ENCODE results near the gene EMX1.

Gene EMX1

DNA sequence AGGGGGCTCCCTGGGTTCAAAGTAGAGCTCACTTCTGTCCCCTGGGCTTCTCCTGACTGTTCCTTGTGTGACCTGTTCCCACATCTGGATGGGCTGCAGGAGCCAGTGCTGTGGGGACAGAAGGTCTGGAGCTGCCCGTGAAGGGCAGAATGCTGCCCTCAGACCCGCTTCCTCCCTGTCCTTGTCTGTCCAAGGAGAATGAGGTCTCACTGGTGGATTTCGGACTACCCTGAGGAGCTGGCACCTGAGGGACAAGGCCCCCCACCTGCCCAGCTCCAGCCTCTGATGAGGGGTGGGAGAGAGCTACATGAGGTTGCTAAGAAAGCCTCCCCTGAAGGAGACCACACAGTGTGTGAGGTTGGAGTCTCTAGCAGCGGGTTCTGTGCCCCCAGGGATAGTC lies 15.5 kb downstream of the EMX1 start:
- no peak overlapping the region for H3K4me3 ChIP-seq (ENCODE audit: low read length)
- TF ChIP-seq, protein P1, sequence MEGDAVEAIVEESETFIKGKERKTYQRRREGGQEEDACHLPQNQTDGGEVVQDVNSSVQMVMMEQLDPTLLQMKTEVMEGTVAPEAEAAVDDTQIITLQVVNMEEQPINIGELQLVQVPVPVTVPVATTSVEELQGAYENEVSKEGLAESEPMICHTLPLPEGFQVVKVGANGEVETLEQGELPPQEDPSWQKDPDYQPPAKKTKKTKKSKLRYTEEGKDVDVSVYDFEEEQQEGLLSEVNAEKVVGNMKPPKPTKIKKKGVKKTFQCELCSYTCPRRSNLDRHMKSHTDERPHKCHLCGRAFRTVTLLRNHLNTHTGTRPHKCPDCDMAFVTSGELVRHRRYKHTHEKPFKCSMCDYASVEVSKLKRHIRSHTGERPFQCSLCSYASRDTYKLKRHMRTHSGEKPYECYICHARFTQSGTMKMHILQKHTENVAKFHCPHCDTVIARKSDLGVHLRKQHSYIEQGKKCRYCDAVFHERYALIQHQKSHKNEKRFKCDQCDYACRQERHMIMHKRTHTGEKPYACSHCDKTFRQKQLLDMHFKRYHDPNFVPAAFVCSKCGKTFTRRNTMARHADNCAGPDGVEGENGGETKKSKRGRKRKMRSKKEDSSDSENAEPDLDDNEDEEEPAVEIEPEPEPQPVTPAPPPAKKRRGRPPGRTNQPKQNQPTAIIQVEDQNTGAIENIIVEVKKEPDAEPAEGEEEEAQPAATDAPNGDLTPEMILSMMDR (IDR thresholded peaks at IDR 0.05; ENCODE audit: insufficient read depth, low read depth, low read length, missing control alignments) = no peak
- DNase-seq (ENCODE audit: low read depth) = no peak

DNA sequence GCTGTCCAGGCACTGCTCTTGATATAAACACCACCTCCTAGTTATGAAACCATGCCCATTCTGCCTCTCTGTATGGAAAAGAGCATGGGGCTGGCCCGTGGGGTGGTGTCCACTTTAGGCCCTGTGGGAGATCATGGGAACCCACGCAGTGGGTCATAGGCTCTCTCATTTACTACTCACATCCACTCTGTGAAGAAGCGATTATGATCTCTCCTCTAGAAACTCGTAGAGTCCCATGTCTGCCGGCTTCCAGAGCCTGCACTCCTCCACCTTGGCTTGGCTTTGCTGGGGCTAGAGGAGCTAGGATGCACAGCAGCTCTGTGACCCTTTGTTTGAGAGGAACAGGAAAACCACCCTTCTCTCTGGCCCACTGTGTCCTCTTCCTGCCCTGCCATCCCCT lies 15.9 kb downstream of the EMX1 start:
- no peak overlapping the region for H3K4me3 ChIP-seq (ENCODE audit: low read length)
- no peak for DNase-seq (ENCODE audit: low read depth)
- TF ChIP-seq, protein P1 (IDR thresholded peaks at IDR 0.05; ENCODE audit: insufficient read depth, low read depth, low read length, missing control alignments) = no peak

DNA sequence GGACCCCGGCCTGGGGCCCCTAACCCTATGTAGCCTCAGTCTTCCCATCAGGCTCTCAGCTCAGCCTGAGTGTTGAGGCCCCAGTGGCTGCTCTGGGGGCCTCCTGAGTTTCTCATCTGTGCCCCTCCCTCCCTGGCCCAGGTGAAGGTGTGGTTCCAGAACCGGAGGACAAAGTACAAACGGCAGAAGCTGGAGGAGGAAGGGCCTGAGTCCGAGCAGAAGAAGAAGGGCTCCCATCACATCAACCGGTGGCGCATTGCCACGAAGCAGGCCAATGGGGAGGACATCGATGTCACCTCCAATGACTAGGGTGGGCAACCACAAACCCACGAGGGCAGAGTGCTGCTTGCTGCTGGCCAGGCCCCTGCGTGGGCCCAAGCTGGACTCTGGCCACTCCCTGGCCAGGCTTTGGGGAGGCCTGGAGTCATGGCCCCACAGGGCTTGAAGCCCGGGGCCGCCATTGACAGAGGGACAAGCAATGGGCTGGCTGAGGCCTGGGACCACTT lies 16.4 kb downstream of the EMX1 start:
- no peak for DNase-seq (ENCODE audit: low read depth)
- TF ChIP-seq, protein P1 (IDR thresholded peaks at IDR 0.05; ENCODE audit: insufficient read depth, low read depth, low read length, missing control alignments) = no peak
- no peak overlapping the region for H3K4me3 ChIP-seq (ENCODE audit: low read length)

DNA sequence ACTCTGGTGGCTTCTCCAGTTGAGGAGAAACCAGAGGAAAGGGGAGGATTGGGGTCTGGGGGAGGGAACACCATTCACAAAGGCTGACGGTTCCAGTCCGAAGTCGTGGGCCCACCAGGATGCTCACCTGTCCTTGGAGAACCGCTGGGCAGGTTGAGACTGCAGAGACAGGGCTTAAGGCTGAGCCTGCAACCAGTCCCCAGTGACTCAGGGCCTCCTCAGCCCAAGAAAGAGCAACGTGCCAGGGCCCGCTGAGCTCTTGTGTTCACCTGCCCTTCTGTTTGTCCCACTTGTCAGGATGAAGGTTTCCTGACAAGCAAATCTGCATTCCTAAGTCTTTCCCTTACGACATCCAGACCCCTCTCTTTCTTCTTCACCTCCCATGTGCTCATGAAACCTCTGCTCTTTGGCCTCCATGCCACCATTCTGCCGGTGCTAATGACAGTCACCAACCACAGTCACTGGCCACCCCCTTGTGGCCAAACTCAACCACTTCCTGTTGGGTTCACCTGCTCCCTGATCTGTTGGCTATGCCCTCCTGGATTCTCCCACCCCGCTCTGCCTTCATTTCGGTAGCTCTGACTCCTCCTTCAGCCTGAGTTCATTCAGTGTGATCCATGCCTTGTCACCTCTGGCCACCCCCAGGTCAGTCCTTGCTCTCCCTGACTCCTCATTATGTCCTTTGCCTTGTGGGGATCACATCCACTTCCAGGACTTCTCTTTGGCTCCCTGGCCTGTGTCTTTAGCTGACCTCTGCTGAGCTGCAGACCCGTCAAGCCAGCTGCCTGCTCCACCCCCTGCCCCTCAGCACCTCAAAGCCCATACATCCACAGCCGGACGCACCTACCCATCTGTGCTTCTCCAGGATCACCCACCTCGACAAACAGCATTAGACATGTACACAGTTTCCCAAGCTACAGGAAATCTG lies 17.6 kb downstream of the EMX1 start:
- TF ChIP-seq, protein P1 (IDR thresholded peaks at IDR 0.05; ENCODE audit: insufficient read depth, low read depth, low read length, missing control alignments) = peak; percentile 50
- DNase-seq (ENCODE audit: low read depth) = peak; percentile 98
- no peak overlapping the region for H3K4me3 ChIP-seq (ENCODE audit: low read length)

DNA sequence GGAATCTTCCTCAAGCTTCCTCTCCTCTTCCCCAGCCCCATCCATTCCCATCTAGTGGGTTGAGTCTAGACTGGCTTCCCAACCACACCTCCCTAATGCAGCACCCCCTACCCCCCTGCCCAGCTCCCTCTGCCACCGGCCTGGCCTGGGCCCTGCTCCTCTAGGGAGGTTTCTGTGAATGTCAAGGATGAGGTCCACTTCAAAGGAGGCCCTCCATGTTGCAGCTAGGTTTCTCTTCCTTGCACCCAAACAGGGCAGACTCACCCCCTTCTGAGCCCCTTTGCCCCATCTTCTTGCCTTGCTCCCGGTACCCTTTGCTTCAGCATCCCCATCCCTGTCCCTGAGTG lies 18.3 kb downstream of the EMX1 start:
- TF ChIP-seq, protein P1 (IDR thresholded peaks at IDR 0.05; ENCODE audit: insufficient read depth, low read depth, low read length, missing control alignments) = no peak
- DNase-seq (ENCODE audit: low read depth) = no peak
- no peak overlapping the region for H3K4me3 ChIP-seq (ENCODE audit: low read length)

DNA sequence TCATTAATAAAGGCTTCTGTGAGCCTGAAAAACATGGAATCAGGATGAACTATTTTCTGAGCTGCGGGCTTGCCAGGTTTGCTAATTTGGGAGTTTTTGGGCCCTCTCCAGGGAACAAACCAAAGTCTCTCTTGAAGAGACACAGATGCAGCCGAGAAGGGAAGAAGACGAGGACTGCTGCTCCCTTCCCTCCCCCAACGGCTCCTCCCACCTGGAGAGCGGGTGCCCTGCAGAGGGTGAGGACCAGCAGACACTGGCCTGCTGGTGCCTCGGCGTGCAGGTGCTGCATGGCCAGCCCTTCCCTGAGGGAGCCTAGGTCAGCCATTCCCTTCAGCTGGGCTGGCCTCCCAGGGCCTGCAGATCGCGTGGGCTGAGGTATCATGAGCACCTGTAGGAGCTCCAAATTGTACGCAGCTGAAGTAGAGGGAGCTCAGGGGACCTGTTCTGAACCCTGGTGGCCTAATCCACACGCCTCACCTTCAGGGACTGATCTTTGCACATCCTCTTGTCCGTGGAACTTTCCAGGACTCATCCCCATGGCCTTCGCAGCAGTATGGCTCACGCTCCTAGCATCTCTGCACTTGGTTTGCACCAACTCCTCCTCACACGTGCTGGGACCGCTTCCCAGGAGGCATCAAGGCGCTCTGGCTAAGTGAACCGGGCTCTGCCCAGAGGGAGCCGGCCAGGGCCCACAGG lies 19.5 kb downstream of the EMX1 start:
- H3K4me3 ChIP-seq (ENCODE audit: low read length) = no peak overlapping the region
- no peak for DNase-seq (ENCODE audit: low read depth)
- TF ChIP-seq, protein P1 (IDR thresholded peaks at IDR 0.05; ENCODE audit: insufficient read depth, low read depth, low read length, missing control alignments) = no peak

All from epithelial cell of esophagus (primary cell).